Measurements from ENCODE around the gene EXD3.
"Not testable (repeated sequence)": the region's sequence is repeated elsewhere in the genome, so short reads cannot be mapped to it uniquely, and the experiment has no call there.

EXD3 gene

GRCh38 chr9:137430723-137431415 is 7.9 kb upstream of the EXD3 start:
- DNase-seq: no peak

GRCh38 chr9:137429974-137430722 is 7.2 kb upstream of the EXD3 start:
- DNase-seq: peak in 1 of 2 experiments; percentile 56

- DNase-seq: no peak
Observed at GRCh38 chr9:137429546-137429890, 6.6 kb upstream of the EXD3 start.

- no peak for DNase-seq
Observed at GRCh38 chr9:137428841-137429545, 6.0 kb upstream of the EXD3 start.

GRCh38 chr9:137428311-137428630 is 5.3 kb upstream of the EXD3 start:
- no peak for DNase-seq

- no peak for DNase-seq
Observed at GRCh38 chr9:137427454-137428310, 4.7 kb upstream of the EXD3 start.

GRCh38 chr9:137426018-137426681 is 3.2 kb upstream of the EXD3 start:
- no peak for DNase-seq

GRCh38 chr9:137423514-137424291 is 741 bp upstream of the EXD3 start:
- DNase-seq: peak in 1 of 2 experiments; percentile 43

- no peak for DNase-seq
Observed at GRCh38 chr9:137421838-137422603, 941 bp downstream of the EXD3 start.

GRCh38 chr9:137417161-137418021 is 5.6 kb downstream of the EXD3 start:
- DNase-seq: no peak

- DNase-seq: no peak
Observed at GRCh38 chr9:137416563-137417151, 6.3 kb downstream of the EXD3 start.

- no peak for DNase-seq
Observed at GRCh38 chr9:137416006-137416562, 6.9 kb downstream of the EXD3 start.

GRCh38 chr9:137415451-137415850 is 7.5 kb downstream of the EXD3 start:
- no peak for DNase-seq

GRCh38 chr9:137412431-137412830 is 10.5 kb downstream of the EXD3 start:
- DNase-seq: no peak

- no peak for DNase-seq
Observed at GRCh38 chr9:137411645-137412380, 11.1 kb downstream of the EXD3 start.

GRCh38 chr9:137411260-137411644 is 11.7 kb downstream of the EXD3 start:
- no peak for DNase-seq

GRCh38 chr9:137410891-137411249 is 12.1 kb downstream of the EXD3 start:
- DNase-seq: no peak

- DNase-seq: not testable (repeated sequence)
Observed at GRCh38 chr9:137410236-137410890, 12.6 kb downstream of the EXD3 start.
